Measurements from ENCODE around the gene MREG. TPM values are rescaled to one million over a fixed set of nuclear protein-coding genes. Genes with fewer than 3 reads are reported as not detected.

Gene MREG
- total RNA-seq, 5 donors from 2014 or later (not counting 1 experiment from before 2014, with no cell fraction given) = 4.6 to 7.5 (median 6.3) TPM

DNA sequence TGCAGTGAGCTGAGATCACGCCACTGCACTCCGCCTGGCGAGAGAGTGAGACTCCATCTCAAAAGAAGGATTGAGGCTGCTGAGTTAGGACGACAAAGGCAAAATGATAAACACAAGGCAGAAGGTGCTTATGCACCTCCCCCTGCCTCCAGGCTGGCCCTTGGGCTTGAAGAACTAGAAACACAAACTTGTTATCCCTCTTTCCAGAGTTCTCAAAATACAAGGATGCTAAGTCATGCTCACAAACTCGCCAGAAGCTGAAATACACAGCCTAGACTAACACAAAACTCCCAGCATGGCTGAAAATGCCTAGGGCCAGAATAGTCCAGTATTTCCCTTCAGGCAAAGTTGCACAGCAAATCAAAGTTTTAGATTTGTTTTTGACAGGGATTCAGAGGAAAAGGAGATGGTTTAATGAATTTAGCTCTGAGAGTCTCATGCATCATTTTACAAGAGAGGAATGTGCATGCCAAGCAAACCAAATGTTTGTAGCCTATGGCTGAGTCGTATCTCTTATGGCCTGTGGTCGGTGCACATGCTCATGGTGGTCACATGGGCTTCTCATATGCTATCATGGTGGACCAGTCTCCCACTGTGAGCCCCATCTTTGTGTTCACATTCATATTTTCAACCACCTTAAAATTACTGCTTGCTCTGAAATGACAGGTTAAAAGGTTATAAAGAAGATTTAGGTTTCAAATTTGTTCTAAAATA, 16.2 kb upstream of the MREG start:
- ChIA-PET POLR2A (no interaction called here), CTCF (interaction anchor here in 1 of 2 donors (0.6 kb wide), 1 partner anchor 29 kb away, joined by 3 read pairs; no protein-coding TSS in a partner anchor)
- Mint-ChIP-seq H3K36me3 (peaks cover 19% of the 10 kb centered on the region), H3K27ac (no peak overlapping the region), H3K4me1 (peaks cover 12 to 25% (median 15%) of the 10 kb centered on the region in 3 donors), H3K4me3 (no peak overlapping the region), H3K9me3 (no peaks in the 10 kb centered on the region), H3K27me3 (no peaks in the 10 kb centered on the region)
- 87% methylated on average over 6 of the region's 7 CpGs for WGBS (ENCODE audit: insufficient coverage)
- Histone ChIP-seq H3K9me3 (no peaks in the 10 kb centered on the region), H3K27me3 (replicated peaks in 1 of 2; ENCODE audit: control insufficient read depth in 2 of 2, extremely low read depth in 1 of 2, insufficient read depth in 2 of 2, low read length in 1 of 2) (no peaks in the 10 kb centered on the region), H3K4me1 (ENCODE audit: control insufficient read depth in 1 of 2, extremely low read depth in 1 of 2, insufficient read depth in 2 of 2, low read length in 2 of 2) (peaks cover 4% of the 10 kb centered on the region in 2 experiments), H3K36me3 (ENCODE audit: control insufficient read depth in 2 of 2, extremely low read depth in 1 of 2, insufficient read depth in 1 of 2, low read length in 1 of 2) (peaks cover 0 to 6% of the 10 kb centered on the region in 2 donors), H3K4me3 (ENCODE audit: control insufficient read depth in 1 of 2, extremely low read depth in 1 of 2, low read length in 1 of 2) (no peak overlapping the region), H3K27ac (ENCODE audit: low read length) (no peak overlapping the region)
- ATAC-seq (replicated peaks in 1 of 4) (no peak), DNase-seq (no peak)

DNA sequence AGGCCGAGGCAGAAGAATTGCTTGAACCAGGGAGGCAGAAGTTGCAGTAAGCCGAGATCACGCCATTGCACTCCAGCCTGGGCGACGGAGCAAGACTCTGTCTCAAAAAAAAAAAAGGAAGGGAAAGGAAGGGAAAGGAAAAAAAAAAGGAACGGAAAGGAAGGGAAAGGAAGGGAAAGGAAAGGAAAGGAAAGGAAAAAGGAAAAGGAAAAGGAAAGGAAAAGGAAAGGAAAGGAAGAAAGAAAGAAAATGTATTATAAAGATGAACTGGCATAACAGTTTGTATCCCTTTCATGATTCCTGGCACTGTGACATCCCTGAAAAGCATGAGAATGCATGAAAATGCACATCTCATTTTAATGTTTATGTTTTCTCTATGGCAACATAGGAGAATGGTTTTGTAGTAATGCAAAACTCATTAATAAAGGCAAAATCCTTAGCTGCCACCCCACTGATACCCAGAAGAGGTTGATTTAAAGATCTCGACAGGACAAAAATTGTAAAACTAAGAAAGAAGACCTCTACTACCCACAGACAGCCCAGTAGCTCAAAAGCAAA, 11.5 kb upstream of the MREG start:
- 100% methylated on average over 1 of the region's 7 CpGs for WGBS (ENCODE audit: insufficient coverage)
- DNase-seq = no peak
- H3K27me3 Mint-ChIP-seq = no peaks in the 10 kb centered on the region
- H3K9me3 Mint-ChIP-seq = no peaks in the 10 kb centered on the region
- CTCF ChIA-PET = interaction anchor here (0.5 to 1.9 kb wide), 4 partner anchors 8 to 85 kb away, joined by 3 to 11 read pairs (median 3); no protein-coding TSS in a partner anchor
- Histone ChIP-seq H3K27me3 (replicated peaks in 1 of 2; ENCODE audit: control insufficient read depth in 2 of 2, extremely low read depth in 1 of 2, insufficient read depth in 2 of 2, low read length in 1 of 2) (no peaks in the 10 kb centered on the region), H3K27ac (ENCODE audit: low read length) (no peak overlapping the region), H3K9me3 (no peaks in the 10 kb centered on the region), H3K4me3 (ENCODE audit: control insufficient read depth in 1 of 2, extremely low read depth in 1 of 2, low read length in 1 of 2) (no peak overlapping the region), H3K4me1 (ENCODE audit: control insufficient read depth in 1 of 2, extremely low read depth in 1 of 2, insufficient read depth in 2 of 2, low read length in 2 of 2) (no peaks in the 10 kb centered on the region), H3K36me3 (ENCODE audit: control insufficient read depth in 2 of 2, extremely low read depth in 1 of 2, insufficient read depth in 1 of 2, low read length in 1 of 2) (no peaks in the 10 kb centered on the region)
- H3K27ac Mint-ChIP-seq = no peak overlapping the region
- H3K4me3 Mint-ChIP-seq = no peak overlapping the region
- H3K4me1 Mint-ChIP-seq = peaks cover 0 to 5% (median 1%) of the 10 kb centered on the region in 3 donors
- POLR2A ChIA-PET = no interaction called here
- H3K36me3 Mint-ChIP-seq = peaks cover 7% of the 10 kb centered on the region
- no peak for ATAC-seq (replicated peaks in 1 of 4)

DNA sequence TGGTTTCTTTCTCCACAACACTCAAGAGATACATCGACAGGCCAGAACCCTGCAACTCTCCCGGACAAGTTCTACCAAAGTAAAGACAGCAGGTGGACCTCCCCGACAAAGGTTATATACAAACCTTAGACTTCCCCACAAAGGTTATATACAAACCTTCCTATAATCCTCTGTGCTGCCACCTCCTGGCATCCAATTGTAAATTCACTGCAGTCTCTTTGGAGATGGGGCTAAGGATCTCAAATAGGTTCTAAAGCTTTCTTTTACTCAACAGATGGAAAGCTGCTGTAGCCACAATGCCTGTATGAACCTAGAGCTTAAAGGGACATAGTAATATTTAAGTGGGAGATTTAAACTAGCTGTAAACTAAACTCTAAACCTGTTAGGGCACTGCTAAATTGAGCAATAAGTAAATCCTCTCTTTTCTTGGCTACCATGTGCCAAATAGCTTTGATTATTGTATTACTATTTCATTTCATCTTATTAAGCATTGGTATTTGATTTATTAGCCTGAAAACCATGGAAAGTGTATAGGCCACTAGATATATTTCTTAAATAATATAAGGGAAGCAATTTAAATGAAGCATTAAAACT, 9.8 kb upstream of the MREG start:
- peaks cover 4 to 7% (median 5%) of the 10 kb centered on the region in 3 donors for H3K4me1 Mint-ChIP-seq
- CTCF ChIA-PET = interaction anchor here (0.6 to 3.0 kb wide), 14 partner anchors 9 to 73 kb away, joined by 3 to 22 read pairs (median 4); partner anchors contain the start of gene MREG (in 1 of the 2)

DNA sequence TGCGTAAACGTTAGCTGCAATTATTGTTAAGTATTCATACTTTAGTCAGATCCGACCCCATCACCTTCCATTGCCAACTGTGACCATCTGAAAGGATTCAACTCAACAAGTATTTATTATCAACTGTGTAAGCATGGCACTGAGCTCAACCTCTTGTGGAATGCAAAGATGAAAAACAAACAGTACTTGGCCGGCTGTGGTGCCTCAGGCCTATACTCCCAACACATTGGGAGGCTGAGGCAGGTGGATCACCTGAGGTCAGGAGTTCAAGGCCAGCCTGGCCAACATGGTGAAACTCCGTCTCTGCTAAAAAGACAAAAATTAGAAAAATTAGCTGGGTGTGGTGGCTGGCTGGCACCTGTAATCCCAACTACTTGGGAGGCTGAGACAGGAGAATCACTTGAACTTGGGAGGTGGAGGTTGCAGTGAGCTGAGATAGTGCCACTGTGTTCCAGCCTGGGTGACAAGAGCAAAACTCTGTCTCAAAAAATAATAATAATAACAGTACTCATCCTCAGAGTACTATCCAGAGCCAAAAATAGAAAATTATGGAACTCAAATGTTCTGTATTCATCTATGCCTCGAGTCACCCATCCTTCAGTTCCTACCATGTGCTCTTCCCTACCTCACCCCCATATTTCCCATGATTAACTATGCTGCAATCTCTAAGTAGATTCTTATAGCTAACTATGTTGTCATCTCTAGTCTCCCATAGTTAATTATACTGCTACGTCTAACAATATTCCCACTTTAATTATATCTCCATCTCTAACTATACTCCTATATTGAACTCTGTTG, 8.6 kb upstream of the MREG start:
- CTCF ChIA-PET = interaction anchor here (0.6 to 3.0 kb wide), 10 partner anchors 11 to 1596 kb away, joined by 3 to 22 read pairs (median 4); no protein-coding TSS in a partner anchor
- 93% methylated on average over 2 of the region's 7 CpGs for WGBS (ENCODE audit: insufficient coverage)
- DNase-seq (no peak), ATAC-seq (replicated peaks in 1 of 4) (no peak)
- Mint-ChIP-seq H3K27ac (no peak overlapping the region), H3K27me3 (no peaks in the 10 kb centered on the region), H3K36me3 (peaks cover 6% of the 10 kb centered on the region), H3K4me3 (no peak overlapping the region), H3K9me3 (no peaks in the 10 kb centered on the region), H3K4me1 (peaks cover 13 to 16% (median 14%) of the 10 kb centered on the region in 3 donors)
- no peaks in the 10 kb centered on the region for H3K27me3 ChIP-seq (replicated peaks in 1 of 2; ENCODE audit: control insufficient read depth in 2 of 2, extremely low read depth in 1 of 2, insufficient read depth in 2 of 2, low read length in 1 of 2)
- H3K9me3 ChIP-seq = no peaks in the 10 kb centered on the region
- H3K4me3 ChIP-seq (ENCODE audit: control insufficient read depth in 1 of 2, extremely low read depth in 1 of 2, low read length in 1 of 2) = no peak overlapping the region
- POLR2A ChIA-PET = no interaction called here
- H3K27ac ChIP-seq (ENCODE audit: low read length) = no peak overlapping the region
- peaks cover 5% of the 10 kb centered on the region in 2 experiments for H3K4me1 ChIP-seq (ENCODE audit: control insufficient read depth in 1 of 2, extremely low read depth in 1 of 2, insufficient read depth in 2 of 2, low read length in 2 of 2)
- no peaks in the 10 kb centered on the region for H3K36me3 ChIP-seq (ENCODE audit: control insufficient read depth in 2 of 2, extremely low read depth in 1 of 2, insufficient read depth in 1 of 2, low read length in 1 of 2)

More for the DNA sequence above, 9.8 kb upstream of the MREG start:
- DNase-seq (peak in 25 of 35 experiments; percentile 7 to 68 (median 29)), ATAC-seq (replicated peaks in 1 of 4) (peak in 3 of 4 experiments; percentile 52 to 73 (median 57))
- Histone ChIP-seq H3K36me3 (ENCODE audit: control insufficient read depth in 2 of 2, extremely low read depth in 1 of 2, insufficient read depth in 1 of 2, low read length in 1 of 2) (no peaks in the 10 kb centered on the region), H3K9me3 (no peaks in the 10 kb centered on the region), H3K4me3 (ENCODE audit: control insufficient read depth in 1 of 2, extremely low read depth in 1 of 2, low read length in 1 of 2) (no peak overlapping the region), H3K27me3 (replicated peaks in 1 of 2; ENCODE audit: control insufficient read depth in 2 of 2, extremely low read depth in 1 of 2, insufficient read depth in 2 of 2, low read length in 1 of 2) (no peaks in the 10 kb centered on the region), H3K4me1 (ENCODE audit: control insufficient read depth in 1 of 2, extremely low read depth in 1 of 2, insufficient read depth in 2 of 2, low read length in 2 of 2) (no peaks in the 10 kb centered on the region), H3K27ac (ENCODE audit: low read length) (no peak overlapping the region)
- Mint-ChIP-seq H3K27me3 (no peaks in the 10 kb centered on the region), H3K9me3 (no peaks in the 10 kb centered on the region), H3K36me3 (peaks cover 6% of the 10 kb centered on the region), H3K27ac (no peak overlapping the region), H3K4me3 (no peak overlapping the region)
- 50% methylated on average over 1 of the region's 3 CpGs for WGBS (ENCODE audit: insufficient coverage)
- POLR2A ChIA-PET = interaction anchor here (0.5 to 0.8 kb wide), 2 partner anchors 97 to 464 kb away, joined by 3 read pairs; no protein-coding TSS in a partner anchor

DNA sequence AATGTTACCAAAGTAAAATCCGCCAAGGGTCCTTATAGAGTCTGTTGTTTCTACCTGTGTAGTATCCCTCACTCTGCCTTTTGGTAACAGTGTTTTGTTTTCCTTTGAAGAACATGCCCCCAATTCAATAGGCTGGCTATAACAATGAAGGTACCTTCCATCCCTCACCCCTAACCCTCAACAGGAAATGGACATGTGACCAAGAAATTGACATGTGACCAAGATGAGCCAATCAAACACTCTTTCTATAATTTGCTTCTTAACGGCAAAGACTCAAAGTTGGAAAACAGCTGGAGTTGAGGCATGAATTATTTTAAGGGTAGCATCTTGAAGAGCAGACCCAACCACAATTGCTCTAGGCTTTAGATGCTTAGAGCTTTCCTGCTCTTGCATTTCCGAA, 5.4 kb upstream of the MREG start:
- Mint-ChIP-seq H3K4me3 (no peak overlapping the region), H3K27ac (no peak overlapping the region), H3K4me1 (peaks cover 41 to 43% (median 43%) of the 10 kb centered on the region in 3 donors), H3K27me3 (no peaks in the 10 kb centered on the region), H3K9me3 (no peaks in the 10 kb centered on the region), H3K36me3 (peaks cover 6% of the 10 kb centered on the region)
- no peaks in the 10 kb centered on the region for H3K36me3 ChIP-seq (ENCODE audit: control insufficient read depth in 2 of 2, extremely low read depth in 1 of 2, insufficient read depth in 1 of 2, low read length in 1 of 2)
- no peaks in the 10 kb centered on the region for H3K27me3 ChIP-seq (replicated peaks in 1 of 2; ENCODE audit: control insufficient read depth in 2 of 2, extremely low read depth in 1 of 2, insufficient read depth in 2 of 2, low read length in 1 of 2)
- no peak overlapping the region for H3K4me3 ChIP-seq (ENCODE audit: control insufficient read depth in 1 of 2, extremely low read depth in 1 of 2, low read length in 1 of 2)
- no CpG with 5 or more reads among the region's 3 CpGs for WGBS (ENCODE audit: insufficient coverage)
- no peaks in the 10 kb centered on the region for H3K9me3 ChIP-seq
- DNase-seq (no peak), ATAC-seq (replicated peaks in 1 of 4) (no peak)
- no peak overlapping the region for H3K27ac ChIP-seq (ENCODE audit: low read length)
- ChIA-PET POLR2A (interaction anchor here (0.5 to 0.6 kb wide), 2 partner anchors 12 to 337 kb away, joined by 3 to 7 read pairs; no protein-coding TSS in a partner anchor), CTCF (interaction anchor here (0.5 to 0.9 kb wide), 5 partner anchors 14 to 676 kb away, joined by 3 to 4 read pairs (median 3); partner anchors contain the start of gene IGFBP5 (in 1 of the 2))
- H3K4me1 ChIP-seq (ENCODE audit: control insufficient read depth in 1 of 2, extremely low read depth in 1 of 2, insufficient read depth in 2 of 2, low read length in 2 of 2) = peaks cover 25 to 29% of the 10 kb centered on the region in 2 experiments

Measured in T-cell (primary cell).